GM12874 (cell line): ENCODE results near the gene RAB19.

ENCODE experiments used
- TF ChIP-seq, protein P1 (sequence below): IDR thresholded peaks from 2 replicates; pipeline ENCODE4 v1.5.1; 2011; ENCODE audit warnings: low read depth, mild to moderate bottlenecking, control low read depth, low read length, moderate library complexity; ENCODE audit not compliant: insufficient read depth

The RAB19 gene

DNA sequence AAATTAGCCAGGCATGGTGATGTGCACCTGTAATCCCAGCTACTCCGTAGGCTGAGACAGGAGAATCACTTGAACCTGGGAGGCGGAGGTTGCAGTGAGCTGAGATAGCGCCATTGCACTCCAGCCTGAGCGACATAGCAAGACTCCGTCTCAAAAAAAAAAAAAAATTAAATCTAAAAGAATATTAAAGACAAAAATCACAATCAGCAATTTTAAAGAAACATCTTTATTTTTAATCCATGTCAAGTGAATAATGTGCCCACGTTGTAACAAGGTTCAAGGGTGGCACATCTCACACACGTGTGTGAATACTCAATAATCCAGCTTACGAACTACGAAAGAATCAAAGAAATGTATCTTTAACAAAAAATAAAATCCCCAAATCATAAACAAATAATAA, 28.5 kb upstream of the RAB19 start:
- TF ChIP-seq, protein P1, sequence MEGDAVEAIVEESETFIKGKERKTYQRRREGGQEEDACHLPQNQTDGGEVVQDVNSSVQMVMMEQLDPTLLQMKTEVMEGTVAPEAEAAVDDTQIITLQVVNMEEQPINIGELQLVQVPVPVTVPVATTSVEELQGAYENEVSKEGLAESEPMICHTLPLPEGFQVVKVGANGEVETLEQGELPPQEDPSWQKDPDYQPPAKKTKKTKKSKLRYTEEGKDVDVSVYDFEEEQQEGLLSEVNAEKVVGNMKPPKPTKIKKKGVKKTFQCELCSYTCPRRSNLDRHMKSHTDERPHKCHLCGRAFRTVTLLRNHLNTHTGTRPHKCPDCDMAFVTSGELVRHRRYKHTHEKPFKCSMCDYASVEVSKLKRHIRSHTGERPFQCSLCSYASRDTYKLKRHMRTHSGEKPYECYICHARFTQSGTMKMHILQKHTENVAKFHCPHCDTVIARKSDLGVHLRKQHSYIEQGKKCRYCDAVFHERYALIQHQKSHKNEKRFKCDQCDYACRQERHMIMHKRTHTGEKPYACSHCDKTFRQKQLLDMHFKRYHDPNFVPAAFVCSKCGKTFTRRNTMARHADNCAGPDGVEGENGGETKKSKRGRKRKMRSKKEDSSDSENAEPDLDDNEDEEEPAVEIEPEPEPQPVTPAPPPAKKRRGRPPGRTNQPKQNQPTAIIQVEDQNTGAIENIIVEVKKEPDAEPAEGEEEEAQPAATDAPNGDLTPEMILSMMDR: no peak

DNA sequence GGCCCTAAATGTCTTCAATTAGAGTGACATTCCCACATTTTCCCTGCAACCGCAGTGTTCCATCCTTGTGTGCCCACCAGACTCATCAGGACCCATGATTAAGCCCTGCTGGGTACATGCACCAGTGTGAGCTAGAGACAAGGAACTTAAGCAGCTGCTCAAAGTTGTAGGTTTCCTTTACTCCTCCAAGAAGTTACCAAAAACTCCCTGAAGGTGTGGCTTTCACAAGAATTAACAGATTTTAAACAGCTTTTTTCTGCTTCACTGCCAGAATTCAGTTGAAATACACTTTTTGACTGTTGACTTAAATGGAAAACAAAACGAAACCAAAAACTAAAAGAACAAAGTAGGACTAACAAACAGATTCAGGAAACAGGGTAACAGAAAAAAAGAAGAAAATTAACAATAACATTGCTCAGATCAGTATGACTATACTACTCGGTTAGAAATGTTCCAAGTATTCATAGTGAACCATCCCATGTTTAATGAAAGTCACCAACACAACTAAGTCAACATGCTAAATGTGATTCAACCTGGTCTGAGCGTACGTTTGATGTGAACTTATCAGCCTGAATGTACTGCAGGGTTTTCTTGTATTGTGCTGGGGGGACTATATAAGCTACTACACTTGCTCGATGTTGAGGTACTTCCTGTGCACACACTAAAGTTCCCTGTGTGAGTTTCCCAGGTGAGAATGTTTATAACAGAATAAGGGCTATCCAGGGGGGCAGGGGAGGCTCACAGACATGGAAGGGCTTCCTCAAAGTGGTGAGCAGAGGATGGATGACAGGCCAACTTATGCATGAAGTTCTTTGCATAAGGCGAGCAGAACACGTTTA, 27.7 kb upstream of the RAB19 start:
- TF ChIP-seq, protein P1: no peak

DNA sequence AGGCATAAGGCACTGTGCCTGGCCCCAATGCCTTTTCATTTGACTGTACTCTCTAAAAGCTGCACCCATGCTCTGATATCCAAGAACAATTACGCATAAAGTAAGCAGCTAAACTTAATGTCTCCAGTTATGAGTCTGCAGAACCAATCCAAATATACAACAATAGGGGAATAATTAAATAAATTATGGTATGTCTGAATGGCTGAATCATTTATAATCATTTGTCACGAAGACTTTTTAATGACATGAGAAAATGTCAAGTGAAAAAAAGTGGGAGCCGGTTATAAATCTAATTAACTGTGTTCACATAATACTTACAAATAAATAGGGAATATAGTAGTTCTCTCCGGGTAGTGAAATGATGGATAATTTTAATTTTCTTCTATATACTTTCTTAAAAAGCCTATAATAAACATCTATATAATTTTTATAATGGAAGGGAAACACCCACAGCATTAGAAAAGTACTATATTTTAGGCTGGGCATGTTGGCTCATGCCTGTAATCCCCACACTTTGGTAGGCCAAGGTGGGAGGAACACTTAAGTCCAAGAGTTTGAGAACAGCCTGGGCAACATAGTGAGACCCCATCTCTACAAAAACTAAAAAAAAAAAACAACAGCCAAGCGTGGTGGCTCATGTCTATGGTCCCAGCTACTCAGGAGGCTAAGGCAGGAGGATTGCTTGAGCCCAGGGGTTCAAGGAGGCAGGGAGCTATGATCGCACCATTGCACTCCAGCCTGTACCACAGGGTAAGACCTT, 19.7 kb upstream of the RAB19 start:
- TF ChIP-seq, protein P1: no peak

DNA sequence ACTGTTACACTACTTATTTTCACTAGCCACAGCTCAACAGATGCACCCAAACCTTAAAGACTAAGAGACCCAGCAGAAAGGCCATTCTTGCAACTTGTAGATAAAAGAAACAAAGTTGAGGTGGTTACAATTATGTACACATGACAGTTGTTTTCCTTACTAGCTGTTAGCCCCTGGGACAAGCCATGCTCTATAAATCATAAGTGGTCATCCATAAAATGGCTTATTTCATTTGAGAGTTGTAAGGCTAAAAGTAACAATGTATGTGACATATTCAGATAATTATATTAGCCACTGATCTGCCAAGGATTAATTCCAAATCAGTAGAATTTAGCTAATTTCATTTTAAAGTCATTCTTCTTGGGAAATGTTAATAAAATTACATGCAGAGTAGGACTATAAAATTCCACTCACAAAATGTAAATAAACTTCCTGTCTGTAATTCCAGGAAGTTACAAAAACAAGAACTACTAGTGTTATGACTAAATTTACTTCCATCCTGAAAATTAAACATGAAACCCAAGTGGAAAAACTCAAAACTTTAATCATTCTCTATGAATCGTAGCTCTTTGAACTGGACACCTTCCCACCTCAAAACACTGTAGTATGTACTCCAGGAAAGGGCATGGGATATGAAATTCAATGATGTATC, 18.8 kb upstream of the RAB19 start:
- TF ChIP-seq, protein P1: no peak

DNA sequence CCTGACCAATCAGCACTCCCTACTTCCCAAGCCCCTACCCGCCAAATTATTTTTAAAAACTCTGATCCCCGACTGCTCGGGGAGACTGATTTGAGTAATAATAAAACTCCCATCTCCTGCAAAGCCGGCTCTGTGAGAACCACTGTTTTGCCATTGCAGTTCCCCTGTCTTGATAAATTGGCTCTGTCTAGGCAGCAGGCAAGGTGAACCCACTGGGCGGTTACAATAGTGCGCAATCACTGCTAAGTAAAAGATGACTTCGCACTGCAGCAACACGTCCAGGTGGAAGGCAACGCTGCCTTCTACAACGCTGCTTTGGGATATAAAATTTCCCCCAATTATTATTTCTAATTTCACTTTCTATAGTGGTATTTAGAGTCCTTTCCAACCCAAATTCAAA, 14.4 kb upstream of the RAB19 start:
- TF ChIP-seq, protein P1: no peak

DNA sequence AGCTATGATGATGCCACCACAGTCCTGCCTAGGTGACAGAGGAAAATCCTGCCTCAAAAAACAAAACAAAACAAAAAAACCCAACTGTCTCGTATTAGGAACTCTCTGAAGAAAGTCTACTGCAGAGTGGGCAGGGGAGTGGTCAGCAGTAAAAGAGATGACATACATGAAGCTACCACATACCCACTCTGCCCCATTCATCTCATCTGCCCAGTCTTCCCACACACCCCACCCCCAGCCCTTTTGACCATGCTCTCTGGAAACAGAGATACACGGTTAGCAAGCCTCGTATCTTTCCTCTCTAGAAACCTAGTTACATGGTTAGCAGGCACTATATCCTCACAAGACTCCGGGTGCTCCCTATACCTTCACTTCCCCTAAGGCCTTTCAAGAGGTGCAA, 13.8 kb upstream of the RAB19 start:
- TF ChIP-seq, protein P1: no peak
